ENCODE results near the gene CDCA4. TPM values are rescaled to one million over a fixed set of nuclear protein-coding genes. Genes with fewer than 3 reads are reported as not detected.

Gene CDCA4
- total RNA-seq, 1 experiment from 2014 or later, result 24.9 TPM

DNA sequence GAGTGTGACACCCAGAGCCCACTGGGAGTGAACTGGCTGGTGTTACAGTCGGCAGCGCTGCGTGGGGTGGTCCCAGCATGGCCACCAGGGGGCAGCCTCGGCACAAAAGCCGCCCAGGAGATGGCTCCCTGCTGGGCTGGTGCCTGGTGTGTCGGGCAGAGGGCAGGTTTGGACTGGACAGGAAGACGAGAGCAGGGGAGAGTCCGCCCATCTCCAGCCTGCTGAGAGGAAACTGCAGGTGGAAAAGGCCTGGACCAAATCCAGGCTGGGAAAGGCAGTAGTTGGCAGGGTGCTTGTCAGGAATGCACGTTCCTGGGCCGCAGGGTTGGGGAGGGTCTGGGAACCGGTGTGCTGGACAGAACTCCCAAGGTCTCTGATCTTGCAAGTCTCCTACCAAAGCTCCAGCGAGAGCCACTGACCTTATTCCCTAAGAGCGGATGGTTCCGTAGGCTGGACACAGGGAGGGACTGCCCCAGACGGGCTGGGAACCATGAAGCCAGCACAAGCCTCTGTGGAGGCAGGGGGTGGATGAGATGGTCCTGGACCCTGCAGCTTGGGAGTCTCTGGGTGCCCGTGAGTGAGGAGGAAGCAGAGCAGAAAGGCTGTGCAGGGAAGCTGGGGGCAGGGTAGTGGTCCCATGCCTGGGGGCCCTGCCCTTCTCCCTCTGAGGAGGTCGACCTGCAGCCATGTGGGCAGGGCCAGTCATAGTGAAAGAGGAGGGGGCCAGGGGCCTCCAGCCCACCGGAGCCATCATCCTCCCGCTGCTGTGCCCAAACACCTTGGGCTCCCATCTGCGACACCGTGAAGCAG is 44.5 kb downstream of the CDCA4 start:
- peak; percentile 67 to 86 for DNase-seq
- no peak overlapping the region for H2AFZ ChIP-seq

DNA sequence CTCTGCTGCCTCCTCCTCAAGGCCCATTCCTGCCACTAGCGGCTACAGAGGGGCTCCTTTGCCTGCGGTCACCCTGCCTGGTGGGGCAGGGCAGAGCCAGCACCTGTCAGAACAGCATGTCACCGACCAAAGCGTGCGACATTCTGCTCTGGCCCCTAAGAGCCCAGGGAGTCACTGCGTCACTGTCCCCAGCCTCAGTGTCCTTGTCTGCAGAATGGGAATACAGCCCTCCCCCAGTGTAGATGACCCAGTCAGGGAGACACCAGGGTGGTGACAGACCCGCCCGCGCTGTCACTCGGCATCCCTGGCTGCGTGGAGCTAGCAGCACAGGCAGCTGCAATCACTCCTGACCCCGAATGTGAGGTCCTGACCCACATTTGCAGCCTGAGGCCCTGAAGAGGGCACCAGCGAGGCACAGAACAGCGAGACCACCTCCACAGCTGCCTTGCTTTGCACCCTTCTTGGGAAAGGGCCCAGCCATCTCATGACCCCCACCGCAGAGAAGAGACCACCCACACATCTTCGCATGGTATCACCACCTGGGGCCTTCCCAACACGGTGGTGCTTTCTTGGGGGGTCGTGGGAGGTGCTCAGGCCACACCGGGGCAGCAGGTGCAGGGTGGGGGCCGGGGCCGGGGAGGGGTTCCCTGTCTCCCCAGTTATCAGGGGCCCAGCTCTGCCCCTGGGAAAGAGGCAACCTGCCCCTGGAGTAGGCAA is 45.2 kb downstream of the CDCA4 start:
- CTCF ChIA-PET, result interaction anchor here (0.5 kb wide), 2 partner anchors 61 to 210 kb away, joined by 3 to 4 read pairs; no protein-coding TSS in a partner anchor
- Histone ChIP-seq H3K79me2 (ENCODE audit: low read depth) (no peaks in the 10 kb centered on the region), H3K9me3 (ENCODE audit: insufficient read depth, low read depth) (no peaks in the 10 kb centered on the region), H3K4me3 (no peak overlapping the region), H3K4me2 (peak overlapping the region; percentile 93; the same call in 1 of the 2 replicates), H3K4me1 (replicated peaks; ENCODE audit: insufficient read depth) (peaks cover 67% of the 10 kb centered on the region), H3K27me3 (ENCODE audit: insufficient read depth, low read depth) (no peaks in the 10 kb centered on the region), H3K27ac (no peak overlapping the region), H4K20me1 (ENCODE audit: insufficient read depth) (no peaks in the 10 kb centered on the region), H3K36me3 (ENCODE audit: low read depth) (no peaks in the 10 kb centered on the region), H2AFZ (no peak overlapping the region), H3K9me2 (ENCODE audit: insufficient read depth) (no peaks in the 10 kb centered on the region), H3F3A (ENCODE audit: insufficient read depth, low read depth) (peaks cover 49% of the 10 kb centered on the region)
- POLR2A ChIA-PET (ENCODE audit: unreplicated experiment), result no interaction called here
- DNase-seq, result no peak
- intact Hi-C loops (cut with micrococcal nuclease; ENCODE audit: unreplicated experiment), result loop anchor here (1.0 kb wide), 1 partner anchor 70 kb away; no protein-coding TSS in a partner anchor
- no TSS peak for BruUV-seq (replicated peaks)
- TF ChIP-seq EZH2 (IDR thresholded peaks at IDR 0.05; ENCODE audit: low read depth), result no peak
- TF ChIP-seq, protein P1, sequence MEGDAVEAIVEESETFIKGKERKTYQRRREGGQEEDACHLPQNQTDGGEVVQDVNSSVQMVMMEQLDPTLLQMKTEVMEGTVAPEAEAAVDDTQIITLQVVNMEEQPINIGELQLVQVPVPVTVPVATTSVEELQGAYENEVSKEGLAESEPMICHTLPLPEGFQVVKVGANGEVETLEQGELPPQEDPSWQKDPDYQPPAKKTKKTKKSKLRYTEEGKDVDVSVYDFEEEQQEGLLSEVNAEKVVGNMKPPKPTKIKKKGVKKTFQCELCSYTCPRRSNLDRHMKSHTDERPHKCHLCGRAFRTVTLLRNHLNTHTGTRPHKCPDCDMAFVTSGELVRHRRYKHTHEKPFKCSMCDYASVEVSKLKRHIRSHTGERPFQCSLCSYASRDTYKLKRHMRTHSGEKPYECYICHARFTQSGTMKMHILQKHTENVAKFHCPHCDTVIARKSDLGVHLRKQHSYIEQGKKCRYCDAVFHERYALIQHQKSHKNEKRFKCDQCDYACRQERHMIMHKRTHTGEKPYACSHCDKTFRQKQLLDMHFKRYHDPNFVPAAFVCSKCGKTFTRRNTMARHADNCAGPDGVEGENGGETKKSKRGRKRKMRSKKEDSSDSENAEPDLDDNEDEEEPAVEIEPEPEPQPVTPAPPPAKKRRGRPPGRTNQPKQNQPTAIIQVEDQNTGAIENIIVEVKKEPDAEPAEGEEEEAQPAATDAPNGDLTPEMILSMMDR (conservative IDR thresholded peaks at IDR 0.05), result no peak

More for the DNA sequence above, 44.5 kb downstream of the CDCA4 start:
- Histone ChIP-seq H3K9me3 (ENCODE audit: insufficient read depth, low read depth) (no peaks in the 10 kb centered on the region), H3K9me2 (ENCODE audit: insufficient read depth) (no peaks in the 10 kb centered on the region), H4K20me1 (ENCODE audit: insufficient read depth) (no peaks in the 10 kb centered on the region), H3K4me2 (peak overlapping the region; percentile 93), H3K27me3 (ENCODE audit: insufficient read depth, low read depth) (no peaks in the 10 kb centered on the region), H3F3A (ENCODE audit: insufficient read depth, low read depth) (peaks cover 41% of the 10 kb centered on the region), H3K4me3 (no peak overlapping the region), H3K79me2 (ENCODE audit: low read depth) (no peaks in the 10 kb centered on the region), H3K36me3 (ENCODE audit: low read depth) (no peaks in the 10 kb centered on the region), H3K4me1 (replicated peaks; ENCODE audit: insufficient read depth) (peaks cover 60% of the 10 kb centered on the region), H3K27ac (no peak overlapping the region)
- POLR2A ChIA-PET (ENCODE audit: unreplicated experiment), result interaction anchor here (0.6 kb wide), 2 partner anchors 45 to 69 kb away, joined by 3 read pairs; no protein-coding TSS in a partner anchor
- intact Hi-C loops (cut with micrococcal nuclease; ENCODE audit: unreplicated experiment), result loop anchor here (1.0 kb wide), 1 partner anchor 69 kb away; no protein-coding TSS in a partner anchor
- TF ChIP-seq, protein P1 (conservative IDR thresholded peaks at IDR 0.05), result peak; percentile 87
- TF ChIP-seq EZH2 (IDR thresholded peaks at IDR 0.05; ENCODE audit: low read depth), result no peak
- no TSS peak for BruUV-seq (replicated peaks)
- CTCF ChIA-PET, result interaction anchor here (0.5 to 0.6 kb wide), 3 partner anchors 47 to 211 kb away, joined by 3 to 9 read pairs (median 4); no protein-coding TSS in a partner anchor

DNA sequence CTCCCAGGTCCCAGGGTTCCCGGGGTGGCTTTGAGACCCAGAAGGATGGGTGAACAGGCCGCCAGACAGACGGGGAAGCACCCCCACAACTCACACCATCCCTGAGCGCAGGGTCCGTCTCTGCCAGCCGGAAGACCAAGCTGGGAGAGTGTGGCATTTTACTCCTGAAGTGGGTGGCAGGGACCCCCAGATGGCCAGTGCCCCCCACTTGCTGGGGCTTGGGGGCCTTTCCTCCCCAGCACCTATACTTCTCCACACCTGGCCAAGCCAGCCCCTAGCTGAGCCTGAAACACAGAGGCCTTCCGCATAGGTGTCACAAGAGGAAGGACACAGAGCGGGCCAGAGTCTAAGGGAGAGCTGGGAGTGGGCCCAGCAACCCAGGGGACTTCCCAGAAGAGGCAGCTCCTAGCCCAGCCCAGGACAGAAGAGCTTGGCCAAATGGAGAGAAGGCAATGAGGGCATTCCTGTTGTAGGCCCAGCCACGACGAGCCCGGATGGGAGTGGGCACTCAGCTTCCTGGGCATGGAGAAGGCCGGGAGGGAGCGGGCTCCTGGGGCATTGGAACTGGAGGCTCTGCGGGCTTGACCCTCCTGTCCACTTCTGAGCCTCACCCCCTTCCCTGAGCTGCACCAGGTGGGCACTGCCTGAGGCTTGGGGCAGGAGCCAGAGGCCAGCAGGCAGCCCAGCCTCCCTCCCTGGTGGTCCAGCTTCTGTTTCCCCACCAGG is 46.1 kb downstream of the CDCA4 start:
- H3F3A ChIP-seq (ENCODE audit: insufficient read depth, low read depth), result peaks cover 48% of the 10 kb centered on the region
- CTCF ChIA-PET, result interaction anchor here (0.5 to 0.8 kb wide), 2 partner anchors 62 to 113 kb away, joined by 4 read pairs; no protein-coding TSS in a partner anchor
- intact Hi-C loops (cut with micrococcal nuclease; ENCODE audit: unreplicated experiment), result loop anchor here (5.0 kb wide), 4 partner anchors 227 to 507 kb away; partner anchors contain the start of gene BRF1
- H3K4me3 ChIP-seq, result no peak overlapping the region
- no peaks in the 10 kb centered on the region for H4K20me1 ChIP-seq (ENCODE audit: insufficient read depth)
- H3K27me3 ChIP-seq (ENCODE audit: insufficient read depth, low read depth), result no peaks in the 10 kb centered on the region
- no TSS peak for BruUV-seq (replicated peaks)
- peak overlapping the region; percentile 97 for H3K27ac ChIP-seq
- no peaks in the 10 kb centered on the region for H3K9me3 ChIP-seq (ENCODE audit: insufficient read depth, low read depth)
- no peak overlapping the region for H2AFZ ChIP-seq
- H3K4me2 ChIP-seq, result peak overlapping the region; percentile 64; the same call in 1 of the 2 replicates
- TF ChIP-seq, protein P1 (conservative IDR thresholded peaks at IDR 0.05), result no peak
- no peak for TF ChIP-seq EZH2 (IDR thresholded peaks at IDR 0.05; ENCODE audit: low read depth)
- H3K9me2 ChIP-seq (ENCODE audit: insufficient read depth), result no peaks in the 10 kb centered on the region
- DNase-seq, result no peak
- POLR2A ChIA-PET (ENCODE audit: unreplicated experiment), result no interaction called here
- H3K36me3 ChIP-seq (ENCODE audit: low read depth), result no peaks in the 10 kb centered on the region
- H3K4me1 ChIP-seq (replicated peaks; ENCODE audit: insufficient read depth), result peaks cover 76% of the 10 kb centered on the region
- H3K79me2 ChIP-seq (ENCODE audit: low read depth), result no peaks in the 10 kb centered on the region
